SU-DHL-6 (cell line): ENCODE data around the gene NRAP.

Experiments
- H2AFZ ChIP-seq: fragments of 200-600 bp; sonication (generic); 2 replicates; pipeline ENCODE4 v1.6.1; 2014; ENCODE audit warnings: low read depth, mild to moderate bottlenecking, moderate library complexity, mixed read lengths, antibody characterized with exemption, low read length; ENCODE audit not compliant: severe bottlenecking
- H3F3A ChIP-seq: fragments of 200-600 bp; shearing (Covaris generic); 2 replicates; pipeline ENCODE4 v1.6.0; 2016; ENCODE audit warnings: antibody characterized with exemption, mild to moderate bottlenecking; ENCODE audit not compliant: insufficient read depth
- H3K27ac ChIP-seq: fragments of 200-600 bp; sonication (generic); 2 replicates; pipeline ENCODE4 v1.5.1; 2016; ENCODE audit warnings: low read depth, mild to moderate bottlenecking, low read length, moderate library complexity, mixed read lengths
- H3K27me3 ChIP-seq: fragments of 200-600 bp; sonication (generic), shearing (Covaris generic); 2 replicates; pipeline ENCODE4 v1.6.0; 2014; ENCODE audit warnings: mild to moderate bottlenecking, low read length
- H3K36me3 ChIP-seq: fragments of 200-600 bp; sonication (generic); 2 replicates; pipeline ENCODE4 v1.6.1; 2014; ENCODE audit warnings: mild to moderate bottlenecking, low read length, mixed read lengths
- H3K4me2 ChIP-seq: fragments of 300-600, 200-600 bp; shearing (Covaris generic), sonication (generic); 2 replicates; pipeline ENCODE4 v1.6.0; 2014; ENCODE audit warnings: low read length, low read depth, mild to moderate bottlenecking; ENCODE audit not compliant: poor library complexity, severe bottlenecking
- H3K4me3 ChIP-seq: fragments of 200-600 bp; sonication (generic); 2 replicates; pipeline ENCODE4 v1.5.1; 2014; ENCODE audit warnings: antibody characterized with exemption, low read length, mild to moderate bottlenecking, mixed read lengths; ENCODE audit not compliant: insufficient read depth, poor library complexity, severe bottlenecking
- H3K79me2 ChIP-seq: fragments of 200-600 bp; sonication (generic); 2 replicates; pipeline ENCODE4 v1.6.1; 2014; ENCODE audit warnings: mild to moderate bottlenecking, low read length, moderate library complexity; ENCODE audit not compliant: insufficient read depth
- H3K9ac ChIP-seq: fragments of 200-600 bp; sonication (generic); 2 replicates; pipeline ENCODE4 v1.7.0; 2014; ENCODE audit warnings: mild to moderate bottlenecking, low read length
- H3K9me2 ChIP-seq: fragments of 200-600 bp; sonication (generic); replicated peaks from 2 replicates; pipeline ENCODE4 v1.6.1; 2014; ENCODE audit warnings: low read length; ENCODE audit not compliant: insufficient read depth
- H3K9me3 ChIP-seq: fragments of 200-600 bp; sonication (generic); 2 replicates; pipeline ENCODE4 v1.6.1; 2014; ENCODE audit warnings: low read length, mixed read lengths; ENCODE audit not compliant: insufficient read depth
- H4K20me1 ChIP-seq: fragments of 200-600 bp; sonication (generic); 2 replicates; pipeline ENCODE4 v1.6.1; 2014; ENCODE audit warnings: low read depth, mild to moderate bottlenecking, antibody characterized with exemption, low read length, moderate library complexity, mixed read lengths
- CTCF ChIP-seq: fragments of 200-600 bp; sonication (generic); IDR thresholded peaks from one replicate; pipeline ENCODE4 v1.5.1; 2017; ENCODE audit warnings: antibody characterized with exemption, mild to moderate bottlenecking, low read length, moderate library complexity; ENCODE audit not compliant: insufficient read depth, poor library complexity, severe bottlenecking
- EZH2phosphoT487 ChIP-seq: fragments of 200-600 bp; sonication (generic), shearing (Covaris generic); conservative IDR thresholded peaks from 2 replicates; pipeline ENCODE4 v1.6.1; 2018; ENCODE audit warnings: mild to moderate bottlenecking, antibody characterized with exemption, low read length, moderate library complexity, mixed read lengths

Gene NRAP

GRCh38 chr10:113708640-113709039, 44.8 kb upstream of the NRAP start:
- H3K4me2 ChIP-seq, result no peak overlapping the region
- H4K20me1 ChIP-seq, result no peaks in the 10 kb centered on the region
- H3F3A ChIP-seq, result no peaks in the 10 kb centered on the region
- no peaks in the 10 kb centered on the region for H3K36me3 ChIP-seq
- H3K27ac ChIP-seq, result no peak overlapping the region
- no peak overlapping the region for H3K4me3 ChIP-seq
- no peaks in the 10 kb centered on the region for H3K9me2 ChIP-seq
- H3K27me3 ChIP-seq, result no peaks in the 10 kb centered on the region
- H3K9ac ChIP-seq, result no peak overlapping the region
- H3K79me2 ChIP-seq, result no peaks in the 10 kb centered on the region
- H3K9me3 ChIP-seq, result no peaks in the 10 kb centered on the region
- H2AFZ ChIP-seq, result no peak overlapping the region
- TF ChIP-seq EZH2phosphoT487 (no peak), CTCF (no peak)

GRCh38 chr10:113706623-113707022, 42.8 kb upstream of the NRAP start:
- Histone ChIP-seq H3K9me2 (no peaks in the 10 kb centered on the region), H3K4me2 (no peak overlapping the region), H3K27ac (no peak overlapping the region), H3K79me2 (no peaks in the 10 kb centered on the region), H3K9me3 (no peaks in the 10 kb centered on the region), H4K20me1 (no peaks in the 10 kb centered on the region), H3F3A (no peaks in the 10 kb centered on the region), H2AFZ (no peak overlapping the region), H3K36me3 (no peaks in the 10 kb centered on the region), H3K4me3 (no peak overlapping the region), H3K9ac (no peak overlapping the region), H3K27me3 (no peaks in the 10 kb centered on the region)
- TF ChIP-seq CTCF (no peak), EZH2phosphoT487 (no peak)

GRCh38 chr10:113705344-113705652, 41.5 kb upstream of the NRAP start:
- H3K9ac ChIP-seq, result no peak overlapping the region
- H3K79me2 ChIP-seq, result no peaks in the 10 kb centered on the region
- no peak overlapping the region for H3K4me3 ChIP-seq
- H3K36me3 ChIP-seq, result no peaks in the 10 kb centered on the region
- no peaks in the 10 kb centered on the region for H4K20me1 ChIP-seq
- H3K4me2 ChIP-seq, result no peak overlapping the region
- H3F3A ChIP-seq, result no peaks in the 10 kb centered on the region
- H3K9me3 ChIP-seq, result no peaks in the 10 kb centered on the region
- no peak overlapping the region for H2AFZ ChIP-seq
- no peak for TF ChIP-seq CTCF
- no peak for TF ChIP-seq EZH2phosphoT487
- H3K27ac ChIP-seq, result no peak overlapping the region
- no peaks in the 10 kb centered on the region for H3K9me2 ChIP-seq
- no peaks in the 10 kb centered on the region for H3K27me3 ChIP-seq
